Measurements from ENCODE around the gene CA5B. TPM values are rescaled to one million over a fixed set of nuclear protein-coding genes. Genes with fewer than 3 reads are reported as not detected.
"Not testable (repeated sequence)": the region's sequence is repeated elsewhere in the genome, so short reads cannot be mapped to it uniquely, and the experiment has no call there.

Gene CA5B
- total RNA-seq, 1 donor from 2014 or later, result 5.6 TPM

DNA sequence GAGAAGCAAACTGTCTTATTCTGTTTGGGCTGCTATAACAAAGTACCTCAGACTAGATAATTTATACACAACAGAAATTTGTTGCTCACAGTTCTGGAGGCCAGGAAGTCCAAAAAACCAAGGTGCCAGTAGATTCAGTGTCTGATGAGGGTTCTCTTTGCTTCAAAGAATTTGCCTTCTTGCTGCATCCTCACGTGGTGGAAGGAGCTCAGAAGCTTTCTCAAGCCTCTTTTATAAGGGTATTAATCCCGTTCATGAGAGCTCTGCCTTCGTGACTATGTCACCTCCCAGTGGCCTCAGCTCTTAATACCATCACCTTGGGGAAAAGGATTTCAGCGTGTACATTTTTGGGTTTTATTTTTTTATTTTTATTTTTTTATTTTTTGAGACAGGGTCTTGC is 20.1 kb downstream of the CA5B start:
- H3K27ac Mint-ChIP-seq, result no peak overlapping the region
- Histone ChIP-seq H3K79me2 (ENCODE audit: low read depth) (no peaks in the 10 kb centered on the region), H2AFZ (replicated peaks) (no peak overlapping the region), H3K27me3 (no peaks in the 10 kb centered on the region), H3K4me1 (peaks cover 8% of the 10 kb centered on the region), H3K36me3 (no peaks in the 10 kb centered on the region), H4K20me1 (ENCODE audit: low read depth) (no peaks in the 10 kb centered on the region), H3K9me3 (ENCODE audit: low read depth) (no peaks in the 10 kb centered on the region), H3K27ac (no peak overlapping the region), H3F3A (ENCODE audit: low read depth) (peaks cover under 1% of the 10 kb centered on the region), H3K9ac (no peak overlapping the region), H3K4me3 (no peak overlapping the region), H3K4me2 (no peak overlapping the region)
- H3K36me3 Mint-ChIP-seq, result no peaks in the 10 kb centered on the region
- DNase-seq (ENCODE audit: low spot score), result no peak
- no peak for TF ChIP-seq EZH2phosphoT487 (IDR thresholded peaks at IDR 0.05)
- TF ChIP-seq EZH2 (IDR thresholded peaks at IDR 0.05), result no peak
- TF ChIP-seq, protein P1, sequence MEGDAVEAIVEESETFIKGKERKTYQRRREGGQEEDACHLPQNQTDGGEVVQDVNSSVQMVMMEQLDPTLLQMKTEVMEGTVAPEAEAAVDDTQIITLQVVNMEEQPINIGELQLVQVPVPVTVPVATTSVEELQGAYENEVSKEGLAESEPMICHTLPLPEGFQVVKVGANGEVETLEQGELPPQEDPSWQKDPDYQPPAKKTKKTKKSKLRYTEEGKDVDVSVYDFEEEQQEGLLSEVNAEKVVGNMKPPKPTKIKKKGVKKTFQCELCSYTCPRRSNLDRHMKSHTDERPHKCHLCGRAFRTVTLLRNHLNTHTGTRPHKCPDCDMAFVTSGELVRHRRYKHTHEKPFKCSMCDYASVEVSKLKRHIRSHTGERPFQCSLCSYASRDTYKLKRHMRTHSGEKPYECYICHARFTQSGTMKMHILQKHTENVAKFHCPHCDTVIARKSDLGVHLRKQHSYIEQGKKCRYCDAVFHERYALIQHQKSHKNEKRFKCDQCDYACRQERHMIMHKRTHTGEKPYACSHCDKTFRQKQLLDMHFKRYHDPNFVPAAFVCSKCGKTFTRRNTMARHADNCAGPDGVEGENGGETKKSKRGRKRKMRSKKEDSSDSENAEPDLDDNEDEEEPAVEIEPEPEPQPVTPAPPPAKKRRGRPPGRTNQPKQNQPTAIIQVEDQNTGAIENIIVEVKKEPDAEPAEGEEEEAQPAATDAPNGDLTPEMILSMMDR (IDR thresholded peaks at IDR 0.05), result no peak
- no peak overlapping the region for H3K4me3 Mint-ChIP-seq
- peaks cover 2% of the 10 kb centered on the region for H3K4me1 Mint-ChIP-seq
- H3K27me3 Mint-ChIP-seq (ENCODE audit: insufficient read depth, low read depth), result no peaks in the 10 kb centered on the region
- H3K9me3 Mint-ChIP-seq, result peaks cover under 1% of the 10 kb centered on the region

DNA sequence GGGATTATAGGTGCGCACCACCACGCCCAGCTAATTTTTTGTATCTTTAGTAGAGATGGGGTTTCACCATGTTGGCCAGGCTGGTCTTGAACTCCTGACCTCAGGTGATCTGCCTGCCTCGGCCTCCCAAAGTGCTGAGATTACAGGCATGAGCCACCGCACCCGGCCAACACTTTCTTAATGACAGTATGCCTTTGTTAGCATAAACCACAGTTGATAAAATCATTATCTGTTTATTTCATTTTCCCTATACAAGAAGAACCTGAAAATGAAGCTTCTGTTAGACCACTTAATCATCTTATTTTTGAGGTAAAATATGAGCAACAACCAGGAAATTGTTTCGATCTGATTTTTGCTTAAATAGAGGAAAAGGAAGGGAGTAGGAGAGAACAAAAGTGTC is 21.8 kb downstream of the CA5B start:
- not testable (repeated sequence) for H2AFZ ChIP-seq (replicated peaks); H3K27ac ChIP-seq; H3K4me2 ChIP-seq; H3K9me3 ChIP-seq (ENCODE audit: low read depth); H3K27me3 Mint-ChIP-seq (ENCODE audit: insufficient read depth, low read depth); H3K79me2 ChIP-seq (ENCODE audit: low read depth); H4K20me1 ChIP-seq (ENCODE audit: low read depth); H3K4me1 Mint-ChIP-seq; H3K4me3 ChIP-seq; H3K27me3 ChIP-seq; H3K4me3 Mint-ChIP-seq; H3K4me1 ChIP-seq; H3K27ac Mint-ChIP-seq; H3K36me3 ChIP-seq; DNase-seq (ENCODE audit: low spot score); H3K36me3 Mint-ChIP-seq; H3K9me3 Mint-ChIP-seq; H3K9ac ChIP-seq; H3F3A ChIP-seq (ENCODE audit: low read depth)

DNA sequence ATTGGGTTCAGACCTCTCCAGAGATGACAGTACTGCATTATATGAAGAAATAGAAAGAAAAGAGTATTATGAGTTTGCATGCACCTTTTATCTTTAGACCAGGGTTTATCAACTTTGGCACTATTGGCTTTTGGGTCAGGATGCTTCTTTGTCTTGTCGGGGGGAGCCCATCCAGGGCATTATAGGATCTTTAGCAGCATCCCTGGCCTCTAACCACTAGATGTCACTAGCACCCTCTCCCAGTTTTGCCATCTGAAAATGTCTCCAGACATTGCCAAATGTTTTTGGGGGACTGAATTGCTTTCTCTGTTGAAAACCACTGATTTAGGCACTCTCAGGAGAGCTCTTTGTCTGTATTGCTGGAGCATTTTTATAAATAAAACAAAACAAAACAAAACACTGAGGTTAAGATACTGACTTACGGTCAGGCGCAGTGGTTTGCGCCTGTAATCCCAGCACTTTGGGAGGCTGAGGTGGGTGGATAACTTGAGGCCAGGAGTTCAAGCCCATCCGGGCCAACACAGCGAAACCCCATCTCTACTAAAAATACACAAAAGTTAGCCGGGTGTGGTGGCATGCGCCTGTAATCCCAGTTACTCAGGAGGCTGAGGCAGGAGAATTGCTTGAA is 23.6 kb downstream of the CA5B start:
- H3K9ac ChIP-seq, result no peak overlapping the region
- H3K27ac Mint-ChIP-seq, result no peak overlapping the region
- no peaks in the 10 kb centered on the region for H3K9me3 Mint-ChIP-seq
- H3K79me2 ChIP-seq (ENCODE audit: low read depth), result no peaks in the 10 kb centered on the region
- H3F3A ChIP-seq (ENCODE audit: low read depth), result no peaks in the 10 kb centered on the region
- peaks cover 8% of the 10 kb centered on the region for H3K36me3 Mint-ChIP-seq
- no peak overlapping the region for H3K4me3 Mint-ChIP-seq
- DNase-seq (ENCODE audit: low spot score), result peak; percentile 70
- H3K36me3 ChIP-seq, result no peaks in the 10 kb centered on the region
- H3K27ac ChIP-seq, result no peak overlapping the region
- H3K4me1 ChIP-seq, result peaks cover 8% of the 10 kb centered on the region
- TF ChIP-seq EZH2 (IDR thresholded peaks at IDR 0.05), result no peak
- TF ChIP-seq, protein P1 (IDR thresholded peaks at IDR 0.05), result peak; percentile 90
- H3K4me2 ChIP-seq, result no peak overlapping the region
- H3K4me3 ChIP-seq, result no peak overlapping the region
- H4K20me1 ChIP-seq (ENCODE audit: low read depth), result no peaks in the 10 kb centered on the region
- H3K4me1 Mint-ChIP-seq, result peaks cover 2% of the 10 kb centered on the region
- H2AFZ ChIP-seq (replicated peaks), result peak overlapping the region; percentile 38
- H3K27me3 ChIP-seq, result no peaks in the 10 kb centered on the region
- H3K27me3 Mint-ChIP-seq (ENCODE audit: insufficient read depth, low read depth), result no peaks in the 10 kb centered on the region
- no peaks in the 10 kb centered on the region for H3K9me3 ChIP-seq (ENCODE audit: low read depth)

DNA sequence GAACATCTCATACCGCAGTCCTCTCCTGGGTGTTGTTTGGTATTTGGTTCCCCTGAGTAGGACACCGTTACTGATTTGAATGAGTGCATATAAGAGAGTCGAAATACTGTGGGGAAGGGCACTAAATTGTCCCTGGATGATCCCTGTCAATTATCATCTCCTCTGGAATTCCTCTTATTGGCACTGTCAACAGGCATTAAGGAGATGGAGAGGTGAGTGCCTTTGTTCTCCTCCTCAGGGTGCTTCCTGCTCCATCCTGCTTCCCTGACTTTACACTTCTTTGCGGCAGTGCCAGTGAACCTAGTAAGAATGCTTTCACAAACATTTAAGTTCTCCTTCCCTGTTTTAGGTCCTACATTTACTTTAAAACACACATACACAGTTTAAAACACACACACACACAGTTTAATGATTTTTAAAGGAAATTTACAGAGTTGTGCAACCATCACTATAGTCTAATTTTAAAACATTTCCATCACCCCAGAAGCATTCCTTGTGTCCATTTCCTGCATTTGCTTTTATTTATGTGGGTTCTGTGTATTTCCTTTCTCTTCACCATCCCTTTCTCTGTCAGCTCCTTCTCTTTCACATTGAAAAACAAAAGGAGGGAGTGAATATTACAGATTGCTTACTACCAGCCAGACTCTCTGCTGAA is 31.4 kb downstream of the CA5B start:
- Histone ChIP-seq H3K79me2 (ENCODE audit: low read depth) (no peaks in the 10 kb centered on the region), H4K20me1 (ENCODE audit: low read depth) (no peaks in the 10 kb centered on the region), H3F3A (ENCODE audit: low read depth) (peaks cover 25% of the 10 kb centered on the region), H3K36me3 (peaks cover 6% of the 10 kb centered on the region), H3K4me2 (peak overlapping the region; percentile 50), H3K27ac (peak overlapping the region; percentile 67), H3K4me3 (no peak overlapping the region), H3K27me3 (no peaks in the 10 kb centered on the region), H3K4me1 (peaks cover 12% of the 10 kb centered on the region), H3K9ac (no peak overlapping the region), H3K9me3 (ENCODE audit: low read depth) (peaks cover 6% of the 10 kb centered on the region), H2AFZ (replicated peaks) (no peak overlapping the region)
- TF ChIP-seq EZH2phosphoT487 (IDR thresholded peaks at IDR 0.05) (no peak), EZH2 (IDR thresholded peaks at IDR 0.05) (no peak)
- TF ChIP-seq, protein P1 (IDR thresholded peaks at IDR 0.05), result no peak
- H3K9me3 Mint-ChIP-seq, result peaks cover 5% of the 10 kb centered on the region
- H3K4me1 Mint-ChIP-seq, result peaks cover 11% of the 10 kb centered on the region
- peaks cover 21% of the 10 kb centered on the region for H3K36me3 Mint-ChIP-seq
- DNase-seq (ENCODE audit: low spot score), result peak; percentile 55
- no peaks in the 10 kb centered on the region for H3K27me3 Mint-ChIP-seq (ENCODE audit: insufficient read depth, low read depth)
- H3K27ac Mint-ChIP-seq, result peak overlapping the region; percentile 69
- H3K4me3 Mint-ChIP-seq, result no peak overlapping the region
